ENCODE measurements around the gene LNPEP.
"Not testable (repeated sequence)": the region's sequence is repeated elsewhere in the genome, so short reads cannot be mapped to it uniquely, and the experiment has no call there.

LNPEP gene

DNA sequence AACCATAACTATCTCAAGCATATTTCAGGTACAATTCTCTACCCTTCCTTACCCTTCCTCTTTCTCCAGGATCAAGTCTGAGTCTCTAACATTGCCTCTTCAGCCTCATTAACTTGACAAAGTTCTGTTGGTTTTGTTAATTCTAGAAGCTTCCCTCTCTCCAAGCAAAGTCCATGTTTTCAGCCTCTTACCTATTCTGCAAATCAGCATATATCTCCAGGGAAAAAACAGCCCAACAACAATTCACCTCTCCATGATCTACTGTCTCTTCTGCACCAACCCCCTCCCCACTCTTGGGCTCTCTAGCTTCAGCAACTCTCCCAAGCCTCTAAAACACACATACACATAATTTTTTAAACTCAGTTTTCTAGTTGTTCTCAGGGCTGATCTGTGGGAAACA lies 134.4 kb downstream of the LNPEP start:
- no peak for DNase-seq

DNA sequence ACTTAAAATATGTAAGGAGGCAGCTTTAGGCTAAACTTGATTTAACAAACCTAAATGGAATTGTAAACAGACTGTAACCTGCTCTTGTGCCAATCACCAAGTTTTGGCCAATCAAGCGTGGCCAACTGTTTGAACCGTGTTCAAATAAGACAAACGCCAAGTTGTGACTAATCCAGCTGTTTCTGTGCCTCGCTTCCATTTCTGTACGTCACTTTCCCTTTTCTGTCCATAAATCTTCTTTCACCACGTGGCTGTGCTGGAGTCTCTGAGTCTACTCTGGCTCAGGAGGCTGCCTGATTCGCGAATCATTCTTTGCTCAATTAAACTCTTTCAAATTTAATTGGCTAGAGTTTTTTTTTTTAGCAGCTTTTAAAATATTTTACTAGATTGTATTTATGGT lies 135.2 kb downstream of the LNPEP start:
- no peak for DNase-seq

DNA sequence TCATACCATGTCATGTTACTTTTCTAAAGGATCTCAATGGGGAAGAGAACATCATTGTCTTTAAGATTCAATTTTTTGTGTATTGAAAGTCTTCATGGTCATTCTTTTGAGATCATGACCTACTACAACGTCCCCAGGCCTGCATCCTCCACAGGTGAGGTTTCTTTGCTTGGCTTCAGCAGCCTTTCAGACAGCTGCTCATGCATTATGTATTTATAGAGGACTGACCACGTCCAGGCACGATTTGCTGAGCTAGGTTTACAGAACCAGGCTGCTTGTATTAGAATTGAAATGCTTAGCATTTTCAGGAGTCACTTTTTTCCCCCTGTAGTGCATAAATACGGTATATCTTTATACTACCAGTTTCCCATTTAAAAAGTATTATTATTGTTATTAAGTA lies 136.1 kb downstream of the LNPEP start:
- no peak for DNase-seq

DNA sequence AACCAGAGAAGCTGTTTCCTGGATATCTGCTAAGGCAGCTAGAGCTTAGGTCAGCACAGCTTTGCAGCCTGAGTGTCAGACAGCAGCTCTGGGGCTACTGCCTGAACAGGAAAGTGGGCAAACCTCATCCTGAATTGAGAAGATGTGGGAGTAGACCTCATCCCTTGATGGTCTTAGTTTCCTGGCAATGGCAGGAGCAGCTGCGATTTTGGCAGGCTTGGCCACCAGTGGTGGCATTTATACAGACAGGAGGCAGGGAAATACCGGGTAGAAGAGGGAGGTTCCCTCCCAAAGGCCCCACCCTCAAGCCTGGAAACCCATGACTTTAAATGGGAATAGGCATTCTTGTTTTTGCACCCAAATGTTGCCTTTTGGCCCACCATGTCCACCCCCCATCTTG lies 136.8 kb downstream of the LNPEP start:
- no peak for DNase-seq

DNA sequence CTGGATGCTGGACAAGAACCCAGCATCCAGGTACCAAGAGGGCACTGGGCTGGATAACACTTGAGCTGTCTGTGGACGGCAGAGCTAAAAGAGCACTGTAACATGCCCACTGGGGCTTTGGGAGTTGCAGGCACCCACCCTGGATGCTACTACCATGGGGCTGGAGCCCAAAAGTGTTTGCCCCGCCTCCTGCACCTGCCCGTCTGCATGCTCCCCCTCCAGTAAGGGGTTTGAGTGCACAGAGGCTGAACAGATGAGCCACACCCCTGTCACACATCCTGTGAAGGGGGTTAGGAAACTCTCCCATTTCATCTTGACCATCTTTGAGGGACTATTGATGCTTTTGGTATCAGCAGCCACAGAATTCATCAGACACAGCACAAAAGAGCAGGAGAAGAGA lies 137.5 kb downstream of the LNPEP start:
- no peak for DNase-seq

DNA sequence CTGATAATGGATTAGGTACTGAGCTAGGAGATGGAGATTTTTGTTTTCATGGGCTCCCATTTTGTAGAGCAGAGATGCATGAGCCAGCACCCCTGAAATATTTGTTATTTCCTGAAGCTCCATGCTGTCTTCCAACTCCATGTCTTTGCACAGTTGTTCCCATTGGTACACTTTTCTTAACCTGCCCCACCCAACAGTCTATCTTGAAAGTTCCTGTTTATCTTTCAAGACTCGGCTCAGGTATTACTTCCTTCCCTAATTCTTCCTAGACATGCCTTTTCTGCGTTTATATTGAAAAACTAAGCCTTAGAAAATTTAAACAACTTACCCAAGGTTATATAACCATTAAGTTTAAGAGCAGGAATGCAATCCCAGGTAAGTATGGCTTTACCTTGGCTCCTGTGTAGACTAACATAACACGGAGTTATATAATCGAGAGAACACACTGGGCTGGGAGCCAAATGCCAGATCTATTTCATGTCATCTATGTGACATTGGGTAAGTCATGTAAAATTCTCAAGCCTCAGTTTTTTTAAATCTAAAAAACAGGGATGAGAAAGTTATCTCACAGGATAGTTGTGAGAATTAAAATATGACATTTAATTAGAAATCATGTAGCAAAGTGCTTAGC lies 139.1 kb downstream of the LNPEP start:
- no peak for DNase-seq

DNA sequence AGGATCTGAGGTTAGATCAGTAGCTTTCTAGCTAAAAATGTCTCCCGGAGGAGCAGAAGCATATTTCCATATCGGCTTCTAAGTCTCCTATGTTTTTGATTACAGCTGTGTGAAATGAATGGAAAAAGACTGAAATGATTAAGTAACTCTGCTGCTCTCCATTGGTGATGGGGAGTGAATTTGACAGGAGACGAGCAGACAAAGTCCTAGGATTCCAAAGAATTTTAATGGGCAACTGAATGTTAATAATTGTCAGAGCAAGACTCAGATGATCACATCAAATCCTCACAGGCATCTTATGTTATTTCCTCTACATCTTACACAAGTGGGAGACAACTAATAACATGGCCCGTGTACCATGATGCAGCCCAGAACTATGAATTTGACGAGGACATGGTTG lies 139.8 kb downstream of the LNPEP start:
- no peak for DNase-seq

DNA sequence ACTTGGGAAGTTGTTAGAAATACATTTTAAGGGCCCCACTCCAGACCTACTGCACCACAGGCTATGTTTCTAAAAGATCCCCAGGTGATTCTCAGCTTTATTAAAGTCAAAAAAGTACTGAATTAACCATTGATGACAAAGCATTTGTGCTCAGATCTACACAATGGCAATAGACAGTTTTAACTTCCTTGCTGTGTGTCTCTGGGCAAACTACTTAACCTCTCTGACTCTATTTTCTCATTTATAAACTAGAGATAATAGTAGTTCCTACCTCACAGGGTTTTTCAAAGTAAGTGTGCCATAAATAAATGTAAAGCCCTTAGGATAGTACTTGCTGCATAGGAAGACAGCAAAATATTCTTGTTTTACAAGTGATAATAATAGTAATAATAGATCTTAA lies 140.2 kb downstream of the LNPEP start:
- no peak for DNase-seq

DNA sequence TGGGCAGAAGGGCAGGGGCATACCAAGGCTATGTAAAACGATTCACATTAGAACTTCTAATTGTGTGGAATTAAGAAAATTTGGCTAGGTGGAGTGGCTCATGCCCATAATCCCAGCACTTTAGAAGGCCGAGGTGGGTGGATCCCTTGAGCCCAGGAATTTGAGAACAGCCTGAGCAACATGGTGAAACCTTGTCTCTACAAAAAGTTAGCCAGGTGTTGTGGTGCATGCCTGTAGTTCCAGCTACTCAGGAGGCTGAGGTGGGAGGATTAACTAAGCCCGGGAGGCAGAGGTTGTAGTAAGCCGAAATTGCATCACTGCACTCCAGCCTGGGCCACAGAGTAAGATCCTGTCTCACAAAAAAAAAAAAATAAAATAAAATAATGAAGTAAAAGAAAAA lies 141.4 kb downstream of the LNPEP start:
- no peak for DNase-seq

DNA sequence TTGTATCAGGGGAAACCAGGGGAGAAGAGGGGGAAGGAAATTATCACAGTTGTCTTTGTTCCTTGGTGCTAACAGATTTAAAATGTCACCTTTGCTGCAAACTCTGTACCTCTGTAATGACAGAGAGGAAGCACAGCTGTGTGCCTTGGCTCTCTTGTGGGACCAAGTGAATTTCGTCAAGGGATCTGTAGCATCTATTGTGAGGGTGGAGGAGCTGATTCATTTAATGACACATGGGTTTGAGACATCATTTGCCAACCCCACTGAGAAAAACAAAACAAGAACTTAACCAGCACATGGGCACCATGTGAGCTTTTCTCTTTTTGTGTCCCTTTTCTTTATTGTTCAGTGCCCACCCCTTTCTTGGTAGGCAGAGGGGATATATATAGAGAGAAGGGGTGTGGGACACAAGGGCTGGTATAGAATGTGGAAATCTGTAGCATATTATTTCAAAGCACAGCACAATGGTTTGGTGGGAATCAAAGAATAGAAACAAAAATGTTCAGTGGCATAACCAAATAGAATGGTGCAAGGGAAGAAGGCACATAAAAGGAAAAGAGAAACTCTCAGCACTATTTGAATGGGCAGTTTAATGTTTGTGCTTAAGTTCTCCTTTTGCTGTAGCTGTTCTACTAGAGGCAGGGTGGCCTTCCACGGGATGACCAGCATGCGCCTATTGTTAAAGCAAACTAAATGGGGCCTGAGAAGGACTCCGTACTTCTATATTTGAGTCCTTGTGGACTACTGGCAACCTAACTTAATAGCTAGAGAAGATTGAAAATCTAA lies 143.3 kb downstream of the LNPEP start:
- DNase-seq, result no peak

DNA sequence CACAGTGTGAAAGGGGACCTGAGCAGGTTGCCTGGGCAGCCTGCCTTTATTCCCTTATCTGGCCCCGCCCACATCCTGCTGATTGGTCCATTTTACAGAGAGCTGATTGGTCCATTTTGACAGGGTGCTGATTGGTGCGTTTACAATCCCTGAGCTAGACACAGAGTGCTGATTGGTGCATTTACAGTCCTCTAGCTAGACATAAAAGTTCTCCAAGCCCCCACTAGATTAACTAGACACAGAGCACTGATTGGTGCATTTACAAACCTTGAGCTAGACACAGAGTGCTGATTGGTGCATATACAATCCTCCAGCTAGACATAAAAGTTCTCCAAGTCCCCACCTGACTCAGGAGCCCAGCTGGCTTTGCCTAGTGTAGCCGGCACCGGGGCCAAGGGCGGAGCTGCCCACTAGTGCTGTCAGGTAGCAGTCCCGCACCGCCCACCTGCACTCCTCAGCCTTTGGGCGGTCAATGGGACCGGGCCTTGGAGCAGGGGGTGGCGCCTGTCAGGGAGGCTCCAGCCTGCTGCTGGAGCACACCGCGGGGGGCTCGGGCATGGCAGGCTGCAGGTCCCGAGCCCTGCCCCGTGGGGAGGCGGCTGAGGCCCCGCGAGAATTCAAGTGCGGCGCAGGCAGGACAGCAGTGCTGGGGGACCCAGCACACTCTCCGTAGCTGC lies 149.0 kb downstream of the LNPEP start:
- not testable (repeated sequence) for DNase-seq

DNA sequence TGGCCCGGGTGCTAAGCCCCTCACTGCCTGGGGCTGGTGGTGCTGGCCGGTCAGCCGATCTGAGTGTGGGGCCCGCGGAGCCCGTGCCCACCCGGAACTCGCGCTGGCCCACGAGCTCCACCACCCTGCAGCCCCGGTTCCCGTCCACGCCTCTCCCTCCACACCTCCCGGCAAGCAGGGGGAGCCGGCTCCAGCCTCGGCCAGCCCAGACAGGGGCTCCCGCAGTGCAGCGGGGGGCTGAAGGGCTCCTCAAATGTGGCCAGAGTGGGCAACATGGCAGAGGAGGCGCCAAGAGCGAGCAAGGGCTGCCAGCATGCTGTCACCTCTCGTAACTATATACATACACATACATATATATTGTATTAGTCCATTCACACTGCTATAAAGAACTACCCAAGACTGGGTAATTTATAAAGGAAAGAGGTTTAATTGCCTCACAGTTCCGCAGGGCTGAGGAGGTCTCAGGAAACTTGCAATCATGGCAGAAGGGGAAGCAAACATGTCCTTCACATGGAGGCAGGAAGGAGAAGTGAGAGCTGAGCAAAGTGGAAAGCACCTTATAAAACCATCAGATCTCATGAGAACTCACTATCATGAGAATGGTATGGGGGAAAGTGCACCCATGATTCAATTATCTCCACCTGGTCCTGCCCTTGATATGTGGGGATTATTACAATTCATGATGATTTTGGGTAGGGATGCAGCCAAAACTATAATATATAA lies 149.7 kb downstream of the LNPEP start:
- DNase-seq, result no peak
